CD1c-positive myeloid dendritic cell (primary cell): ENCODE data around the gene MSI2.

ENCODE experiments used
- DNase-seq: peaks from one replicate; pipeline ENCODE4 v3.0.0-alpha.2; 2016; ENCODE audit errors: extremely low spot score

MSI2 gene

GRCh38 chr17:57653279-57653678 is 397.0 kb downstream of the MSI2 start:
- no peak for DNase-seq

- DNase-seq = no peak
Observed at GRCh38 chr17:57654040-57654775, 397.9 kb downstream of the MSI2 start.

GRCh38 chr17:57655553-57655952 is 399.2 kb downstream of the MSI2 start:
- DNase-seq = no peak

- DNase-seq = no peak
Observed at GRCh38 chr17:57657211-57657610, 400.9 kb downstream of the MSI2 start.

- no peak for DNase-seq
Observed at GRCh38 chr17:57662041-57662440, 405.7 kb downstream of the MSI2 start.

GRCh38 chr17:57662644-57663308 is 406.5 kb downstream of the MSI2 start:
- DNase-seq = peak; percentile 95

GRCh38 chr17:57663326-57664070 is 407.2 kb downstream of the MSI2 start:
- no peak for DNase-seq

GRCh38 chr17:57665128-57665527 is 408.8 kb downstream of the MSI2 start:
- DNase-seq = no peak

GRCh38 chr17:57665696-57666095 is 409.4 kb downstream of the MSI2 start:
- DNase-seq = no peak

- no peak for DNase-seq
Observed at GRCh38 chr17:57666201-57666870, 410.0 kb downstream of the MSI2 start.

GRCh38 chr17:57666946-57667345 is 410.6 kb downstream of the MSI2 start:
- DNase-seq = no peak

- no peak for DNase-seq
Observed at GRCh38 chr17:57667461-57667923, 411.2 kb downstream of the MSI2 start.

- DNase-seq = no peak
Observed at GRCh38 chr17:57668332-57668731, 412.0 kb downstream of the MSI2 start.

GRCh38 chr17:57669671-57670529 is 413.6 kb downstream of the MSI2 start:
- no peak for DNase-seq

GRCh38 chr17:57670769-57671569 is 414.6 kb downstream of the MSI2 start:
- no peak for DNase-seq

- peak; percentile 77 for DNase-seq
Observed at GRCh38 chr17:57671667-57672632, 415.6 kb downstream of the MSI2 start.

GRCh38 chr17:57672971-57673370 is 416.6 kb downstream of the MSI2 start:
- no peak for DNase-seq

- no peak for DNase-seq
Observed at GRCh38 chr17:57674894-57675293, 418.6 kb downstream of the MSI2 start.
